HG02840 (cell line): ENCODE measurements around the gene FA2H.

Source experiments
- ATAC-seq: cut with Tn5 transposase; IDR thresholded peaks from one replicate; pipeline ENCODE4 v1.9.1; 2021; ENCODE audit warnings: mild to moderate bottlenecking, moderate library complexity, moderate number of reproducible peaks; ENCODE audit not compliant: unreplicated experiment, low FRiP score

The FA2H gene

DNA sequence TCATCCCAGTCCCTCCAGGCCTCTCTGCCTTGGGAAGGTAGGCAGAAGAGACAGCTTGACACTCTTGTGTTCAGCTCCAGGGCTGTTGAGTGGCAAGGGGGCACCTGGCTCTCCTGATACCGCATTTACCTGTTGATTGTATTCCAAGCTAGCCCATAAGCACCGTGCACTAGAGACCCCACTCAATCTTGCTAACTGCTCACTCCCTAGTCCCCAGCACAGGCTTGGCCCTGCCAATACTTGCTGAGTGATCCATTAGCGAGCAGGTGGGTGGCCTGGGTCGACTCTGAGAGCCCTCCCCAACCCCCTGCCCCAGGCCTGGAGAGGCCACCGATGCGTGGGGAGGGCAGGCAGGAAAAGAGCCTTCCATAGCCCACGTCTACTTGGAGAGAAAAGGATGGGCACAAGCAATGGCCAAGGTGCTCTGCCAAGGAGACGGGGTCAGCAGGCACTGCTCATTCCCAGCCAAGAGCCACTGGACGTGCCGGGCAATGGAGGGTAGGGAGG lies 29.5 kb downstream of the FA2H start:
- ATAC-seq, result no peak

GRCh38 chr16:74744566-74744965 lies 30.1 kb downstream of the FA2H start:
- no peak for ATAC-seq

DNA sequence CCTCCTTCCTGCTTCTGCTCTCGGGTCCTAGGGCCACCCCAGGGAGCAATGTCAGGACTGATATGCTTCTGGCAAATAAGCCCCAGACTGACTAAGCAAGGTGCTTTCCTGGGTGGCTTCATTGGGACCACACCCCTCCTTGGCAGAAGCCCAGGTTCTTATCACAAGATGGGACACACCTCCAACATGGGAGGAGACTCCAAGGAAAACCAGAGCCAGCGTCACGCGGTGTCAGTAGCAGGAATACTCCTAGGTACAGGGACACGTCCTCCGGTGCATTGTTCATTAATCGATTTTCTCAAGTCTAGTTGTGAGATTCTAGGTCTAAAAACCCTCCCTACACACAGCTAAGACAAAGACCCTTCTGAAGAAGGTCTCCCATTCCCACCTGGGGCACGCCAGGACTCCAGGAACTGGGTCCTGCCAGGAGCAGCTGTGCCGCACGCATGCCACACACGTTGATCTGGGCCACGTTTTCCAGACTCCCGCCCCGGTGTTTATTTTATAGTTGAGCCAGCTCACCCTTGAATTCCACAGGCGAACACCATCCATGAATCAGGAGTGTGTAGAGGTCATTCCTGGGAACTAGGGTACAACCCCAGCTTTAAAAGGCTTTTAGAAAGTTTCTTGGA lies 30.8 kb downstream of the FA2H start:
- ATAC-seq, result no peak

DNA sequence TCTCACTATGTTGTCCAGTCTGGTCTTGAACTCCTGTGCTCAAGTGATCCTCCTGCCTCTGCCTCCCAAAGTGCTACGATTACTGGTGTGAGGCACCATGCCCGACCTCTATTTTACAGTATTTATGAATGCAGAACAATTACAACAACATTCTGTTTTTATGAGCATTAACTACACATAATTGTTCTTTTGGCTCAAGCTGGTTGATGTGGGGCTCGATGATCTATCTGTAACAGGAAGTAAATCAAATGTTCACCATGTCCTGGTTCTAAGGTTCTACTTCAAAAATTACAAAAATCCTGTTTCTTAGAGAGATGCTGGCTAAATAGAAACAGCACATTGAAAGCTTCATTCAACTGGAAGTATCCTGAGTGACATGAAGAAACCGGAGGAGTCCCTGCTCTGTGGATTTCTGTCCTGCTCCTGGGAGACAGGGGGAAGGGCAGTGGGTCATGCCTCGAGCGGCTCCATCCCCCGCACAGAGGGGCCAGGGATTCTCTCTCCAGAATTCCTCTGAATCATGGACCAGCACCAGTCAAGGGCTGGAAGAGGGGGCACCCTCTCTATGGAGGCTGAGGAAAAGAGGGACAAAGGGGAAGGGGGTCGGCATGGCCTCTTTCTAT lies 31.5 kb downstream of the FA2H start:
- no peak for ATAC-seq

- ATAC-seq, result no peak
Measured at GRCh38 chr16:74742051-74742481, 32.6 kb downstream of the FA2H start.

DNA sequence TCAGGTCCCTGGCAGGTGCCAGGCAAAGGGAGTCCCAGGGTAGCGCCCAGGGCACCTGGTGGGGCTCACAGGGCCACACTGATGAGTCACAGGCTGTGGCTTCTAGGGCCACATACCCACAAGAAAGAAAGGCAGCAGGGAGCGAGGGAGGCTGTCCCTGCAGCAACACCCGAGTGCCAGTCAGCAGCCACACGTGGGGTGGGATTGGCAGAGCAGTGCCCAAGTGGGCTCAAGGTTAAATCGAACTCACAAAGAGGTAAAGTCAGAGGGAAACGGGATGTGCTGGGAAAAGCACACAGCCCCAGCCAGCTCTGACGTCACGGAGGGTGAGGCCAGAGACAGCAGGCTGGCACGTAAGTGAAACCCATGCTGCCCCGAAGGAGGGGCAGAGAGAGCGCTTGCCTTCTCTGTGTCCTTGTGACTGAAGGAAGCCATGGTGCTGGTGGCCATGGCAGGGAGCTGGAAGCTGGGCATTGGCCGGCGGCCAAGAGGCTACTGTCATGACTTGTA lies 33.8 kb downstream of the FA2H start:
- no peak for ATAC-seq

DNA sequence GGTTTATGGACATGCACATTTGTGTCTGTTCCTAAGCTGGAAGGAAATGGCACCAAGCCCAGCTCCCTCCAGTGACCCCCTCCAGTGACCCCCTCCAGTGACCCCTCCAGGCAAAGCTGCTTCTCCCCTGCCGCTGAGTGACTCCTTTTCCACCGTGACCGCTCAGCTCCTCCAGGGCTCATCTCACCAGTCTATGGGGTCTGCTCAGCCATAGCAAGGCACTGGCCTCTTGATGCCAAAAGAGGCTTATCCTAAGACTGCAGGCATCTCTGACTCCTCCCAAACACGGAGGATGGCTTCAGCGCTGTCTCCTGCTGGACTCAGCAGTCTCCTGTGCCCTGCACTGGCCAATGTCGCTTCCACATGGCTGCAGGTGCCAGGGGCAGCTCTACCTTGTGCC lies 35.3 kb downstream of the FA2H start:
- no peak for ATAC-seq

DNA sequence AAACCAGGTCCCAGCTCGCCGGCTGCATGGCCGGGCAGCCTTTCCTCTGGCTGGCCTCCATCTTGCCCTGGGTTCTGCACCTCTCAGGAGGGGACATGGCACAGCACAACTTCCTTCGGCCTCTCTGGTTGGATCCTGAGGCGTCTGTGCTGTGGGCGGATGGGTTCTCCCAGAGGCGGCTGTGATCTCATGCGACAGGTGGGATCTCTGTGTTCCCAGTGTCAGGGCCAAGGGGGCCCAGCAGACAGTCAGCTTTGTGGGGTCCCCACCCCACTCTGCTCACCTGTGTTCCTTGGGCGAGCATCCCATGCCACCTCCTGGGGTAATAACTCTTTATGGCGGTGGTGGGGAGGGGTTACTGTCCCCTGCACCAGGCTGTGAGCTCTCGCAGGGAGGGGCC lies 35.8 kb downstream of the FA2H start:
- ATAC-seq, result no peak

DNA sequence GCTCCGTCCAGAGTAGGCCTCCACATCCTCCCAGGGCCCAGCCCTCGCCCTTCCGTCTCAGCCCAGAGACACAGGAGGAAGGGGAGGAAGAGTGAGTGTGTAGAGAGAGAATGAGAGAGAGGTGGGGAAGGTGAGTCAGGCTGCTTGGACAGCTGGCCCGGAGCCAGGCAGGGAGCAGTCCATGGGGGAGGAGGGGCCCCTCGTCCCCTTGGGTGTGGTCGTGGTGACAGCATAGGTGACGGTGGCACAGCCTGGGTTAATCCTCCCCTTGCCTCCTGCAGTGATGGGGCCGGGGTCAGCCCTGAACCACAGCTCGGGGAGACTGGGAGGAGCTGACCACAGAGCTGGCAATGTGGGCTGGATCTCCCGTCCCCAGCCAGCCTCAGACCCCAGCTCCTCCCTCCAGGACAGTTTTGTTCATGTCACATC lies 36.5 kb downstream of the FA2H start:
- ATAC-seq, result no peak

DNA sequence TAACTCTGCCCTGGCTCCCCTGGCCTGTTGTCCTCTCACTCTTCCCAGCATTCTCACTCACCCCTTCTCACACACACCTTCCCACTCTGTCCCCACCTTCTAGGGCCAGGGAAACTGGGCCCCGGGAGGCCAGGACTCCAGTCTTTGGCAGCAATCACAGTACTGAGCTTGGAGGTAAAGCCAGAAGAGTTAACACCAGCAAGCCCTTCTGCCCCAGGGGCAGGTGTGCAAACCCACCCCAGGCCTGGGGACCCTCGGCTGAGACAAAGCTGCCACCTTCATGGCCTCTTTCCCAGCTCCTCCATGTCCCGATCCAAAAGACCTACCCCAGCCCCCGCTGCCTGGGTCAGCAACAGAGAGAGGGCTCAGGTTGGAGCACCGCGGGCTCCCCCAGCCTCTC lies 37.1 kb downstream of the FA2H start:
- ATAC-seq, result no peak

GRCh38 chr16:74736531-74737157 lies 38.0 kb downstream of the FA2H start:
- no peak for ATAC-seq

GRCh38 chr16:74735554-74735953 lies 39.1 kb downstream of the FA2H start:
- no peak for ATAC-seq

DNA sequence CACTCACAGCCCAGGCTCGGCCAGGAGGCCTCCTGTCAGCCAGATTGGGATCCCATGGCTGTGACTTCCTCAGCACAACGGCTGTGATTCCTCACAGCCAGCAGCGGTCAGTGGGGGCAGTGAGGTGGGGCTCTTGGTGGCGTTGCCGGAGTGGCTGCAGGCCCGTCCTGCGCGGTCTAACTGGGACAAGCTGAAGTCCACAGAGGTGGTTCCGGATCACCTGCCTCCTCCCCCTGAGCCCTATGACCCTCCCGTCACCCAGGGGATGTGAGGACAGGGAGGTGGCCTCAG lies 39.5 kb downstream of the FA2H start:
- ATAC-seq, result no peak

- ATAC-seq, result no peak
Measured at GRCh38 chr16:74734361-74735161, 40.1 kb downstream of the FA2H start.

DNA sequence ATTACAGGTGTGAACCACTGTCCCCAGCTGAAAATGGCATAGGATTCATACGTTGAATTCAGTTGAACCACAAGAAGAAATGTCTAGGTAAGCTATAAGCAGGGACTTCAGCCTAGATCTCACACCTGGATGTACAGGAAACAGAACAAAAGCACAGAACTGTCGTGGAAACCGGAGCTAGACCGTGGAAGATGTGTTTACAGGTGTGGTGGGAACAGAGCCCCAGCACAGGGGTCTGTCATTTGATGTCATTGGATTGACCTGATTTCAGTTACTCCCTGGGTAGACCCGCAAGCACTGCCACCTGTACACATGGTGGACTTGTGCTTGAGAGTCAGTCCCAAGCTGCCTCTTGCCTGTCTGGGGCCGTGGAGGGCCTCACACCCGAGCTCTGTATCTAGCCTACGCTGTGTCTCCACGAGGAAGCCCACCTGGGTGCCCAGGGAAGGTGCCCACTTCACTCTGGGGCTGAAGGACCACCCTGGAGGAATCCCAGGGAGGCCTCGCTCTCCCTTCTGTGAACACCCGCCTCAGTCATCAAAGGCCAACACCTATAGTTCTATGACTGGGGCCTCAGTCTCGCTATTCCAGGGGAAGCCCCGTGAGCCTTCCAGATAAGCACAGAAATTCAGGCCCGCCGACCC lies 41.8 kb downstream of the FA2H start:
- no peak for ATAC-seq

DNA sequence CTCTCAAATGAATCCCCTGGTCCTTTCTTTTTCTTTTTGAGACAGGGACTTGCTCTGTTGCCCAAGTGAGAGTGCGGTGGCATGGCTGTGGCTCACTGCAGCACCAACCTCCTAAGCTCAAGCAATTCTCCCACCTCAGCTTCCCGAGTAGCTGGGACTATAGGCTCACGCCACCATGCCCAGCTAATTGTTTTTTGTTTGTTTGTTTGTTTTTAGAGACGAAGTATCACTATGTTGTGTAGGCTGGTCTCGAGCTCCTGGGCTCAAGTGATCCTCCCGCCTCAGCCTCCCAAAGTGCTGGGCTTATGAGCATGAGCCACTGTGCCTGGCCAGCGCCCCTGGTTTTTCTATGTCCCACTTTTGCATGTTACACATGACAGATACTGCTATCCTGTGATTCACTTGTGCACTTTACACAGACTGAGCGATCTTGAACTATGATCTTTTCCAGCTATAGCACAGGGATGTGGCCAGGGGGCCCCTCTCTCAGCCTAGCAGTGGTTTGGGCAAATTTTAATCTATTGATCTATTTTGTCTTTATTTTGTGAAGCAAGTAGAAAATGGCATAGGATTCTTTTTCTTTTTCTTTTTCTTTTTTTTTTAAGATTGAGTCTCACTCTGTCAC lies 42.7 kb downstream of the FA2H start:
- no peak for ATAC-seq

DNA sequence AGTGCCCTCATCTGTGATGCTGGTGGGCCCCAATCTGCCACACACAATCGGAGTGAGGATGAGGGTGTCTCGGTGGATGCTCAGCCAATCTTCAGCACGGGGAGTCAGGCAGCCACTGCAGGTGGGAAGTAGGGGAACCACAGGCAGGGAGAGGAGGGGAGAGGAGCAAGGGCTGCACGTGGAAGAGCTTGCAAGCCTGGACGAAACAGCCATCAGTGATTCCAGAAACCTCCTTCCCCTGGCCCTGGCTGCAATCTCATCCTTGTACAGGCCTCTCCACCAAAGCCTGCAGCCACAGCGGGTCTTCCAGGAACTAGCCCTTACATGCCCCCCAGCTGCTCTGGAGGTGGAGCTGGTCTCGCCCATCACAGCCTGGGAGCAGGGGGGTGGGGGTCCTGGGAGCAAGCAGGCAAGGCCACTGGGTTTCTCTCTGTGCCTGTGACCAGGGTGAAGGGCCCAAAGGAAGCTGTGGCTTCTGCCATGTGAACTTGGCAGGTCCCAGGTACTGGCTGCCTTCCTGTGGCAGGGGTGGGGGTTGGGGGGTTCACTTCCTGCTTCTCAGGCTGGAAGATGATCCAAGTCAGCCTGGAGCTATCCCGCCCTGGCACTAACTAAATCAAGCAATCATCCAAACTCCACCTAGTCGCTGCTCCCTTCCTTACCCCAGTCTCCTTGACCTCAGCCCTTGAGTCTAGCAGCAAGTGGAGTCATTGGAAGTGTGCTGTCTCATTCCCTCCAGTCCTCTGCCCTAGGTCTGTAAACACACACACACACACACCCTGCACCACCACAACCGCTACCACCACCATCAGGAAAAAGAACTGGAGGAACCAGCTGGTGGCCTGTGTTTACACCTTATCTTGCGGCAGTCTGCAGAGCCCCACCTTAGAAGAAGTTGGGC lies 44.6 kb downstream of the FA2H start:
- ATAC-seq, result no peak

DNA sequence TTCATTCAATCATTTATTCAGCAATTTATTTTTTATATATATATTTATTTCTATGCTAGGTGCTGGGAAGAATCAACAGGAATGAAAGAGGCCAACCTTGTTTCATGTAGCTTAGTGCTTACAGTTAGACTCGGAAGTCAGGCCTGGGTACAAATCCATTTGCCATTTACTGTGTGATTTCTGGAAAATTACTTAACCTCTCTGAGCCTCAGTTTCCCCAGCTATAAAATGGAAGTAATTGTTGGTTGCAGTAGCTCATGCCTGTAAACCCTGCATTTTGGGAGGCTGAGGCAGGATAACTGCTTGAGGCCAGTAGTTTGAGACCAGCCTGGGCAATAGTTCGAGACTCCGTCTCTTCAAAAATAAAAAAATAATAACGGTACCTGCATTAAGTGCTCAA lies 46.7 kb downstream of the FA2H start:
- ATAC-seq, result no peak

GRCh38 chr16:74726716-74727115 lies 47.9 kb downstream of the FA2H start:
- no peak for ATAC-seq
